HepG2 (cell line): ENCODE measurements around the gene CAB39. TPM values are rescaled to one million over a fixed set of nuclear protein-coding genes. Genes with fewer than 3 reads are reported as not detected.

ENCODE experiments used
- ARNTL ChIP-seq: sonication (generic); formaldehyde crosslinking; IDR thresholded peaks from 2 replicates; pipeline ENCODE4 v1.4.0; 2020; ENCODE audit warnings: mild to moderate bottlenecking, missing genetic modification reagents
- BORCS8-MEF2B ChIP-seq: sonication (generic); formaldehyde crosslinking; IDR thresholded peaks from 2 replicates; pipeline ENCODE4 v1.8.0; 2022; ENCODE audit warnings: mild to moderate bottlenecking, missing genetic modification reagents
- FIP1L1 ChIP-seq: fragments of 200-400 bp; formaldehyde crosslinking; IDR thresholded peaks from 2 replicates; pipeline ENCODE4 v1.6.1; 2018; ENCODE audit warnings: low read depth, mild to moderate bottlenecking, low read length, moderate library complexity, borderline replicate concordance; ENCODE audit not compliant: insufficient read depth
- HOXD1 ChIP-seq: sonication (generic); formaldehyde crosslinking; IDR thresholded peaks from 2 replicates; pipeline ENCODE4 v1.5.0; 2020; ENCODE audit warnings: missing genetic modification reagents
- IRF2 ChIP-seq: IDR thresholded peaks from 2 replicates; pipeline ENCODE4 v1.6.1; 2018; ENCODE audit warnings: missing genetic modification reagents, missing compliant biosample characterization
- MAX ChIP-seq: IDR thresholded peaks from 2 replicates; pipeline ENCODE4 v1.6.1; 2012; ENCODE audit warnings: inconsistent platforms
- MIER3 ChIP-seq: IDR thresholded peaks from 2 replicates; pipeline ENCODE4 v1.6.1; 2016; ENCODE audit warnings: missing compliant biosample characterization, borderline replicate concordance
- MTA3 ChIP-seq: sonication (generic); formaldehyde crosslinking; IDR thresholded peaks from 2 replicates; pipeline ENCODE4 v1.4.0; 2020; ENCODE audit warnings: missing genetic modification reagents
- RFX1 ChIP-seq: fragments of 450-650 bp; IDR thresholded peaks from 2 replicates; pipeline ENCODE4 v1.6.1; 2017
- SATB2 ChIP-seq: sonication (generic); formaldehyde crosslinking; IDR thresholded peaks from 2 replicates; pipeline ENCODE4 v1.5.0; 2020; ENCODE audit warnings: missing genetic modification reagents
- SMC3 ChIP-seq: IDR thresholded peaks from 2 replicates; pipeline ENCODE4 v1.6.1; 2011; ENCODE audit warnings: low read length, improper control_type of control experiment
- U2AF2 ChIP-seq: fragments of 200-400 bp; formaldehyde crosslinking; IDR thresholded peaks from 2 replicates; pipeline ENCODE4 v1.6.1; 2017; ENCODE audit warnings: low read depth, mild to moderate bottlenecking, low read length
- ZBTB43 ChIP-seq: sonication (generic); formaldehyde crosslinking; conservative IDR thresholded peaks from 2 replicates; pipeline ENCODE4 v1.4.0; 2020; ENCODE audit warnings: missing genetic modification reagents
- ZNF263 ChIP-seq: sonication (generic); formaldehyde crosslinking; IDR thresholded peaks from 2 replicates; pipeline ENCODE4 v1.4.0; 2020; ENCODE audit warnings: missing genetic modification reagents
- ZNF549 ChIP-seq: sonication (generic); formaldehyde crosslinking; IDR thresholded peaks from 2 replicates; pipeline ENCODE4 v1.5.0; 2020; ENCODE audit warnings: missing genetic modification reagents
- ZNF567 ChIP-seq: sonication (generic); formaldehyde crosslinking; IDR thresholded peaks from 2 replicates; pipeline ENCODE4 v1.8.1; 2023; ENCODE audit warnings: mild to moderate bottlenecking, missing genetic modification reagents, borderline replicate concordance
- ZNF629 ChIP-seq: sonication (generic); formaldehyde crosslinking; conservative IDR thresholded peaks from 2 replicates; pipeline ENCODE4 v1.5.0; 2020; ENCODE audit warnings: missing genetic modification reagents
- ZNF781 ChIP-seq: sonication (generic); formaldehyde crosslinking; IDR thresholded peaks from 2 replicates; pipeline ENCODE4 v1.5.1; 2020; ENCODE audit warnings: borderline replicate concordance, mild to moderate bottlenecking, missing genetic modification reagents; ENCODE audit errors: not compliant biosample characterization
- ZSCAN12 ChIP-seq: sonication (generic); formaldehyde crosslinking; IDR thresholded peaks from 2 replicates; pipeline ENCODE4 v1.9.0; 2021; ENCODE audit warnings: mild to moderate bottlenecking, missing genetic modification reagents
- polyA plus RNA-seq, 8 experiments: library from polyadenylated mRNA; depleted of rRNA in 3 of 8; stranded (reverse) in 7 of 8; unstranded in 1 of 8; fragments of >200 nt; fragmentation: Illumina TruSeq in 4 of 8; extraction: Trizol in 4 of 8; gene quantifications; 2 replicates each; pipeline versions ENCODE4 v1.2.1 to v1.2.3, GENCODE V29; 2011 to 2016; ENCODE audit warnings: low read depth in 4 of 8, missing spikeins in 1 of 8, mixed read lengths in 1 of 8; ENCODE audit not compliant: insufficient read depth in 1 of 8
- total RNA-seq, 5 experiments: library from RNA; depleted of rRNA; stranded (reverse); fragments of >200 nt; fragmentation: Illumina TruSeq; extraction: Trizol; gene quantifications; 2 replicates each; pipeline ENCODE4 v1.2.3, GENCODE V29; 2016; ENCODE audit warnings: low read depth in 1 of 5
- TF ChIP-seq, protein P1 (sequence below): sonication (generic); formaldehyde crosslinking; conservative IDR thresholded peaks from 2 replicates; pipeline ENCODE4 v1.8.0; 2022; ENCODE audit warnings: low read depth, missing genetic modification reagents
- TF ChIP-seq, protein P2 (sequence below): sonication (generic); formaldehyde crosslinking; conservative IDR thresholded peaks from 2 replicates; pipeline ENCODE4 v1.4.0; 2020; ENCODE audit warnings: missing genetic modification reagents
- TF ChIP-seq, protein P3 (sequence below): sonication (generic); formaldehyde crosslinking; IDR thresholded peaks from 2 replicates; pipeline ENCODE4 v1.5.1; 2020; ENCODE audit warnings: missing genetic modification reagents, mild to moderate bottlenecking, borderline replicate concordance
- TF ChIP-seq, protein P4 (sequence below): sonication (generic); formaldehyde crosslinking; IDR thresholded peaks from 2 replicates; pipeline ENCODE4 v1.4.0; 2020; ENCODE audit warnings: missing genetic modification reagents

The CAB39 gene
- total and polyA plus RNA-seq, 2 of the 13 experiments (the other 11 are each of a cell fraction or from before 2014, with no cell fraction given) = 19.3 to 45.3 TPM

GRCh38 chr2:230824406-230824978 is 111.8 kb downstream of the CAB39 start (continued):
- no peak for TF ChIP-seq MTA3 (CRISPR knock-in tag)
- TF ChIP-seq RFX1 = no peak
- no peak for TF ChIP-seq ARNTL
- TF ChIP-seq U2AF2 = no peak
- TF ChIP-seq ZNF549 = no peak
- no peak for TF ChIP-seq HOXD1 (CRISPR knock-in tag)
- no peak for TF ChIP-seq MIER3 (CRISPR knock-in tag)
- TF ChIP-seq, protein P1, sequence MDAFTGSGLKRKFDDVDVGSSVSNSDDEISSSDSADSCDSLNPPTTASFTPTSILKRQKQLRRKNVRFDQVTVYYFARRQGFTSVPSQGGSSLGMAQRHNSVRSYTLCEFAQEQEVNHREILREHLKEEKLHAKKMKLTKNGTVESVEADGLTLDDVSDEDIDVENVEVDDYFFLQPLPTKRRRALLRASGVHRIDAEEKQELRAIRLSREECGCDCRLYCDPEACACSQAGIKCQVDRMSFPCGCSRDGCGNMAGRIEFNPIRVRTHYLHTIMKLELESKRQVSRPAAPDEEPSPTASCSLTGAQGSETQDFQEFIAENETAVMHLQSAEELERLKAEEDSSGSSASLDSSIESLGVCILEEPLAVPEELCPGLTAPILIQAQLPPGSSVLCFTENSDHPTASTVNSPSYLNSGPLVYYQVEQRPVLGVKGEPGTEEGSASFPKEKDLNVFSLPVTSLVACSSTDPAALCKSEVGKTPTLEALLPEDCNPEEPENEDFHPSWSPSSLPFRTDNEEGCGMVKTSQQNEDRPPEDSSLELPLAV (CRISPR knock-in tag) = no peak
- TF ChIP-seq ZNF629 (CRISPR knock-in tag) = no peak
- TF ChIP-seq, protein P2, sequence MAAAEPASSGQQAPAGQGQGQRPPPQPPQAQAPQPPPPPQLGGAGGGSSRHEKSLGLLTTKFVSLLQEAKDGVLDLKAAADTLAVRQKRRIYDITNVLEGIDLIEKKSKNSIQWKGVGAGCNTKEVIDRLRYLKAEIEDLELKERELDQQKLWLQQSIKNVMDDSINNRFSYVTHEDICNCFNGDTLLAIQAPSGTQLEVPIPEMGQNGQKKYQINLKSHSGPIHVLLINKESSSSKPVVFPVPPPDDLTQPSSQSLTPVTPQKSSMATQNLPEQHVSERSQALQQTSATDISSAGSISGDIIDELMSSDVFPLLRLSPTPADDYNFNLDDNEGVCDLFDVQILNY = no peak
- no peak for TF ChIP-seq BORCS8-MEF2B (CRISPR knock-in tag)
- no peak for TF ChIP-seq FIP1L1
- TF ChIP-seq ZBTB43 (CRISPR knock-in tag) = no peak
- TF ChIP-seq ZNF781 (CRISPR knock-in tag) = no peak
- no peak for TF ChIP-seq MAX
- TF ChIP-seq ZNF567 (CRISPR knock-in tag) = no peak
- no peak for TF ChIP-seq ZSCAN12 (CRISPR knock-in tag)
- TF ChIP-seq, protein P3, sequence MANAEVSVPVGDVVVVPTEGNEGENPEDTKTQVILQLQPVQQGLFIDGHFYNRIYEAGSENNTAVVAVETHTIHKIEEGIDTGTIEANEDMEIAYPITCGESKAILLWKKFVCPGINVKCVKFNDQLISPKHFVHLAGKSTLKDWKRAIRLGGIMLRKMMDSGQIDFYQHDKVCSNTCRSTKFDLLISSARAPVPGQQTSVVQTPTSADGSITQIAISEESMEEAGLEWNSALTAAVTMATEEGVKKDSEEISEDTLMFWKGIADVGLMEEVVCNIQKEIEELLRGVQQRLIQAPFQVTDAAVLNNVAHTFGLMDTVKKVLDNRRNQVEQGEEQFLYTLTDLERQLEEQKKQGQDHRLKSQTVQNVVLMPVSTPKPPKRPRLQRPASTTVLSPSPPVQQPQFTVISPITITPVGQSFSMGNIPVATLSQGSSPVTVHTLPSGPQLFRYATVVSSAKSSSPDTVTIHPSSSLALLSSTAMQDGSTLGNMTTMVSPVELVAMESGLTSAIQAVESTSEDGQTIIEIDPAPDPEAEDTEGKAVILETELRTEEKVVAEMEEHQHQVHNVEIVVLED (CRISPR knock-in tag) = no peak
- no peak for TF ChIP-seq SATB2 (CRISPR knock-in tag)
- 0 out of 2 replicates have a peak, but pooled peaks have one; percentile 19 for TF ChIP-seq IRF2
- TF ChIP-seq SMC3 = peak; percentile 74
- TF ChIP-seq, protein P4, sequence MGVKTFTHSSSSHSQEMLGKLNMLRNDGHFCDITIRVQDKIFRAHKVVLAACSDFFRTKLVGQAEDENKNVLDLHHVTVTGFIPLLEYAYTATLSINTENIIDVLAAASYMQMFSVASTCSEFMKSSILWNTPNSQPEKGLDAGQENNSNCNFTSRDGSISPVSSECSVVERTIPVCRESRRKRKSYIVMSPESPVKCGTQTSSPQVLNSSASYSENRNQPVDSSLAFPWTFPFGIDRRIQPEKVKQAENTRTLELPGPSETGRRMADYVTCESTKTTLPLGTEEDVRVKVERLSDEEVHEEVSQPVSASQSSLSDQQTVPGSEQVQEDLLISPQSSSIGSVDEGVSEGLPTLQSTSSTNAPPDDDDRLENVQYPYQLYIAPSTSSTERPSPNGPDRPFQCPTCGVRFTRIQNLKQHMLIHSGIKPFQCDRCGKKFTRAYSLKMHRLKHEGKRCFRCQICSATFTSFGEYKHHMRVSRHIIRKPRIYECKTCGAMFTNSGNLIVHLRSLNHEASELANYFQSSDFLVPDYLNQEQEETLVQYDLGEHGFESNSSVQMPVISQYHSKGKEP = no peak
- no peak for TF ChIP-seq ZNF263 (CRISPR knock-in tag)
